GM18526 (cell line): ENCODE data around the gene MAGI3.

Experiments
- POLR2A ChIP-seq: IDR thresholded peaks from 3 replicates; pipeline ENCODE4 v1.6.1; 2011; ENCODE audit not compliant: insufficient read length; ENCODE audit errors: extremely low read depth

MAGI3 gene

GRCh38 chr1:113674591-113674990 is 284.3 kb downstream of the MAGI3 start:
- TF ChIP-seq POLR2A: no peak

GRCh38 chr1:113675302-113675701 is 285.0 kb downstream of the MAGI3 start:
- no peak for TF ChIP-seq POLR2A

GRCh38 chr1:113676524-113676923 is 286.2 kb downstream of the MAGI3 start:
- no peak for TF ChIP-seq POLR2A

- TF ChIP-seq POLR2A: no peak
Measured at GRCh38 chr1:113677250-113678158, 287.2 kb downstream of the MAGI3 start.

GRCh38 chr1:113678159-113678469 is 287.8 kb downstream of the MAGI3 start:
- no peak for TF ChIP-seq POLR2A

- no peak for TF ChIP-seq POLR2A
Measured at GRCh38 chr1:113681596-113682337, 291.5 kb downstream of the MAGI3 start.

GRCh38 chr1:113683384-113684152 is 293.3 kb downstream of the MAGI3 start:
- no peak for TF ChIP-seq POLR2A

GRCh38 chr1:113684153-113684541 is 293.8 kb downstream of the MAGI3 start:
- TF ChIP-seq POLR2A: no peak

- no peak for TF ChIP-seq POLR2A
Measured at GRCh38 chr1:113686891-113687618, 296.7 kb downstream of the MAGI3 start.

- TF ChIP-seq POLR2A: no peak
Measured at GRCh38 chr1:113691184-113691583, 300.9 kb downstream of the MAGI3 start.

- no peak for TF ChIP-seq POLR2A
Measured at GRCh38 chr1:113692342-113692741, 302.0 kb downstream of the MAGI3 start.

GRCh38 chr1:113692824-113693431 is 302.6 kb downstream of the MAGI3 start:
- TF ChIP-seq POLR2A: no peak

- no peak for TF ChIP-seq POLR2A
Measured at GRCh38 chr1:113694910-113695309, 304.6 kb downstream of the MAGI3 start.

- TF ChIP-seq POLR2A: no peak
Measured at GRCh38 chr1:113701429-113701828, 311.1 kb downstream of the MAGI3 start.
